Pancreas (tissue), 10 donors: ENCODE measurements around the gene ZIC1. TPM values are rescaled to one million over a fixed set of nuclear protein-coding genes. Genes with fewer than 3 reads are reported as not detected.

Experiments used
- ATAC-seq, 4 donors: fragments of 200-7000 bp; cut with Tn5 transposase; one replicate each; pipeline versions ENCODE4 v1.8.0 to v1.9.1; 2020; ENCODE audit warnings: mild to moderate bottlenecking in 4 of 4, moderate library complexity in 4 of 4
- DNase-seq, 6 donors: peaks; one replicate each; pipeline ENCODE4 v3.0.0-alpha.2; 2020
- FAIRE-seq: peaks from 2 replicates; lab custom pipeline; 2012; peaks lifted over from hg19 to GRCh38; lab: Jason Lieb, UNC
- H3K27ac ChIP-seq, 4 donors: fragments of 200-600 bp; sonication (generic); 1 replicate in 3 of 4; 2 replicates in 1 of 4; pipeline versions ENCODE4 v1.5.0 to v1.8.0; 2020
- H3K27me3 ChIP-seq, 4 donors: fragments of 200-600 bp; one replicate each; pipeline ENCODE4 v1.8.0; 2021
- H3K36me3 ChIP-seq, 3 donors: fragments of 200-600 bp; sonication (generic) in 1 of 3; one replicate each; pipeline versions ENCODE4 v1.5.0 to v1.8.0; 2020 to 2021
- H3K4me1 ChIP-seq, 3 donors: fragments of 200-600 bp; one replicate each; pipeline ENCODE4 v1.8.0; 2021
- H3K4me3 ChIP-seq, 4 donors: fragments of 200-600 bp; sonication (generic) in 2 of 4; one replicate each; pipeline versions ENCODE4 v1.5.0 to v1.8.0; 2020 to 2021
- H3K9me3 ChIP-seq, 4 donors: fragments of 200-600 bp; one replicate each; pipeline ENCODE4 v1.8.0; 2021
- WGBS, 2 donors: extraction: QIAGEN DNeasy Blood & Tissue Kit; methylation state at CpG; one replicate each; pipeline ENCODE4 v1.1.7; 2013; 5-methylcytosine and 5-hydroxymethylcytosine counted together
- intact Hi-C, 3 donors: fragments of 100-400 bp; cut with DNase I; formaldehyde crosslinking; loops; one replicate each; pipeline versions ENCODE4 v1.11.1 to v1.14.2; 2022
- polyA plus RNA-seq, 2 donors: library from polyadenylated mRNA; stranded (reverse); fragments of 200-250 nt; gene quantifications; one replicate each; pipeline ENCODE4 v1.2.3, GENCODE V29; 2013
- total RNA-seq, 6 donors: library from RNA; stranded (reverse); fragmentation: NEBNext Ultra II Directional in 4 of 6; extraction: Animal tissue kit (Norgen Biotek cat#: 25700) in 4 of 6; gene quantifications; one replicate each; pipeline versions ENCODE4 v1.2.1 to v1.2.4, GENCODE V29; 2021 to 2023
- TF ChIP-seq, protein P1 (sequence below), 4 donors: fragments of 200-600 bp; sonication (generic) in 3 of 4; IDR thresholded peaks; one replicate each; pipeline versions ENCODE4 v1.5.0 to v1.8.0; 2021; ENCODE audit warnings: antibody characterized with exemption in 4 of 4
- donor health status: healthy with polysubstance abuse.
- donor health status: DM: no; HTN: no; CAD: no; lungs with moderate emphysema.
- donor health status: DM: no; HTN: no; CAD: no.
- donor health status: control.
- donor health status: control.
- donor health status: Bipolar disorder and iron deficiency.
- donor health status: DM: yes; HTN: yes; CAD: no.
- donor health status: DM: no; HTN: no; CAD: no.
- donor health status: DM: no; HTN: no; CAD: no.
- donor health status: DM: yes; HTN: yes; CAD: no.

ZIC1 gene
- total and polyA plus RNA-seq, 8 donors, result not detected

DNA sequence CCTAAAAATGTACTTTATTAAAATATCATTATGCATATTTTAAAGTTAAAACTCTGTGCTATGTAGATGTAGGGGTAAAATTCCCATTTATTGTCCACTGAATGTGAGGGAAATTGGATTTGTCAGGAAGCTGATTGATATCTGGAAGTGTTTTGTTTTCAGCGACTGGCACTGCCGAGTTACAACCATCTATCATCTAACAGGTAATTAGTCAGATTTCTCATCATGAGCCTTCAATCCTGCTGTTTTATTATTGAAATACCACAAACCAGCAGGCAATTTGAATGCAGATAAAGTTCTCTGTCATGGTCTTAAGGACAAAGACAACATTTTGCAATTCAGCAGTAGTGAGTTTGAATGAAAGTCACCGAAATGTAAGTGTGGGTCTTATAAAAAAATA, 40.5 kb downstream of the ZIC1 start:
- H3K27me3 ChIP-seq, result peaks cover 0 to 7% (median 0%) of the 10 kb centered on the region in 4 donors
- H3K4me1 ChIP-seq, result no peaks in the 10 kb centered on the region
- ATAC-seq (no peak), FAIRE-seq (no peak), DNase-seq (no peak)
- H3K27ac ChIP-seq, result no peak overlapping the region
- no peaks in the 10 kb centered on the region for H3K36me3 ChIP-seq
- intact Hi-C loops, result no loop called here
- no peak overlapping the region for H3K4me3 ChIP-seq
- H3K9me3 ChIP-seq, result no peaks in the 10 kb centered on the region
- 21 to 27% methylated on average over 3 of the region's 3 CpGs for WGBS, 2 donors
- TF ChIP-seq, protein P1, sequence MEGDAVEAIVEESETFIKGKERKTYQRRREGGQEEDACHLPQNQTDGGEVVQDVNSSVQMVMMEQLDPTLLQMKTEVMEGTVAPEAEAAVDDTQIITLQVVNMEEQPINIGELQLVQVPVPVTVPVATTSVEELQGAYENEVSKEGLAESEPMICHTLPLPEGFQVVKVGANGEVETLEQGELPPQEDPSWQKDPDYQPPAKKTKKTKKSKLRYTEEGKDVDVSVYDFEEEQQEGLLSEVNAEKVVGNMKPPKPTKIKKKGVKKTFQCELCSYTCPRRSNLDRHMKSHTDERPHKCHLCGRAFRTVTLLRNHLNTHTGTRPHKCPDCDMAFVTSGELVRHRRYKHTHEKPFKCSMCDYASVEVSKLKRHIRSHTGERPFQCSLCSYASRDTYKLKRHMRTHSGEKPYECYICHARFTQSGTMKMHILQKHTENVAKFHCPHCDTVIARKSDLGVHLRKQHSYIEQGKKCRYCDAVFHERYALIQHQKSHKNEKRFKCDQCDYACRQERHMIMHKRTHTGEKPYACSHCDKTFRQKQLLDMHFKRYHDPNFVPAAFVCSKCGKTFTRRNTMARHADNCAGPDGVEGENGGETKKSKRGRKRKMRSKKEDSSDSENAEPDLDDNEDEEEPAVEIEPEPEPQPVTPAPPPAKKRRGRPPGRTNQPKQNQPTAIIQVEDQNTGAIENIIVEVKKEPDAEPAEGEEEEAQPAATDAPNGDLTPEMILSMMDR (IDR thresholded peaks at IDR 0.05), result no peak

DNA sequence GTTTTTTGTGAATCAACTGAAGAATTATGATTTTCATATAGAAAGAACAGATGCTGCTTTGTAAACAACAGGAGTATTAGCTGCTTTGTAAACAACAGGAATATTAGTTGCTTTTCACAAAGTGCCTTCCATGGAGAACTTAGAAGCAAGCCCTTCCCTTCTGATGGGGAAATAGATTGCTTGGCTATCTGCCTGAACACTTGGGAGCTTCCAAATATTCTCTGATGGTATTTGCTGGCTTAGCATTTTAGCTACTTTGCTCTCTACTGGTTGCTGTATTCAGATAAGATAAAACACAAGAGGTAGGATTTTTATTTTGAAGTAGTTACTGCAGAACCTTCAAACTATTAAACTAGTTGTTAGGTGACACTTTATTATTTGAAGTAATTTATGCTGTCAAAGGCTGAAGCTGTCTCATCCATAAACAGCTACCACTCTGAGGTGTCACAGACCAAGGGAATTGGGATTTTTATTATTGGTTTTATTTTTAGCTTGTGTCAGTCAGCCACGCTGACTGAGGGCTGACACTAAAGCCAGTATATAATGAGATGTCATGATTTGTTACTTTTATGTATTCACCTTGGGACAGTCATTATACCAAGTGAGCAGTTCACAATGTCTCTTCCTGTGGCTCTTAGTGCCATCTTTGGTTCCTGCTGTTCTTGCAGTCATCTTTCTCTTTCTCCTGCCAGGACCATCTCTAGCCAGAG, 50.0 kb downstream of the ZIC1 start:
- DNase-seq, result no peak

DNA sequence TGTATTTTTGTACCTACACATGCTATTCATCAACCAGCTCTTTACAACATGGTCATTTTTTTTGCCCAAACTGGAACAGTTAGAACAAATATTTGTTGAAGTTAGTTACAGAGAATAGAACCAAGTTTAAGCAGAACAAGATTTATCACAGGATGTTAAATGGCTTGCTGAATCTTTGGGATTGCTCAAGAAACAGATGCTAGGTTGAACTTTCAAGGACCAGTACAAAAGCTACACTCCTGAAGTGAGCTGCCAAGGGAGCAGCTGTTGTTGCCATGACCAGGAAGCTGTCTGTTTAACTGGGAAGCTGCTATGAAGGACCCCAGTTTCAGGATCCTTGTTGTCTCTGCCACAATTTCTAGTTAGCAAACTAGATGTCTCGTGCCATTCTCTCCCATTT, 53.7 kb downstream of the ZIC1 start:
- Histone ChIP-seq H3K4me1 (no peaks in the 10 kb centered on the region), H3K27me3 (peaks cover 0 to 7% (median 0%) of the 10 kb centered on the region in 4 donors), H3K36me3 (no peaks in the 10 kb centered on the region), H3K27ac (no peak overlapping the region), H3K9me3 (no peaks in the 10 kb centered on the region), H3K4me3 (no peak overlapping the region)
- intact Hi-C loops, result no loop called here
- no peak for ATAC-seq
- TF ChIP-seq, protein P1 (IDR thresholded peaks at IDR 0.05), result no peak
- FAIRE-seq, result no peak
- DNase-seq, result no peak
- 42 to 53% methylated on average over 1 of the region's 1 CpG for WGBS, 2 donors

More for the DNA sequence above, 50.0 kb downstream of the ZIC1 start:
- TF ChIP-seq, protein P1 (IDR thresholded peaks at IDR 0.05), result no peak
- intact Hi-C loops, result no loop called here
- FAIRE-seq, result no peak
- H3K9me3 ChIP-seq, result no peaks in the 10 kb centered on the region
- ATAC-seq, result no peak
- no peak overlapping the region for H3K4me3 ChIP-seq
- 71 to 72% methylated on average over 1 of the region's 1 CpG for WGBS, 2 donors
- no peaks in the 10 kb centered on the region for H3K36me3 ChIP-seq
- H3K4me1 ChIP-seq, result no peaks in the 10 kb centered on the region
- H3K27ac ChIP-seq, result no peak overlapping the region
- H3K27me3 ChIP-seq, result peaks cover 0 to 7% (median 0%) of the 10 kb centered on the region in 4 donors

Other genes with a start within 250 kb of the ZIC1 start
- not detected for gene ZIC4, start 2.8 kb upstream of the ZIC1 start, total RNA-seq
- gene ZIC4, start 2.8 kb upstream of the ZIC1 start, polyA plus RNA-seq, result not detected